GM19468 (cell line): ENCODE measurements around the gene STAMBP.

Source experiments
- ATAC-seq: cut with Tn5 transposase; IDR thresholded peaks from one replicate; pipeline ENCODE4 v1.9.1; 2021; ENCODE audit warnings: mild to moderate bottlenecking, moderate library complexity, moderate number of reproducible peaks; ENCODE audit not compliant: unreplicated experiment; ENCODE audit errors: extremely low read depth

Gene STAMBP

GRCh38 chr2:73921581-73921980 lies 92.8 kb downstream of the STAMBP start:
- no peak for ATAC-seq

GRCh38 chr2:73922681-73923080 lies 93.9 kb downstream of the STAMBP start:
- no peak for ATAC-seq
